HG02840 (cell line): ENCODE results near the gene EXOC3.
"Not testable (repeated sequence)": the region's sequence is repeated elsewhere in the genome, so short reads cannot be mapped to it uniquely, and the experiment has no call there.

Experiments
- ATAC-seq: cut with Tn5 transposase; IDR thresholded peaks from one replicate; pipeline ENCODE4 v1.9.1; 2021; ENCODE audit warnings: mild to moderate bottlenecking, moderate library complexity, moderate number of reproducible peaks; ENCODE audit not compliant: unreplicated experiment, low FRiP score

The EXOC3 gene

GRCh38 chr5:442335-443238 is at the start of gene EXOC3:
TSS of gene EXOC3 (plus strand) at chr5:443176. CDS start at chr5:446206, 3,030 bp downstream.
- peak; percentile 77 for ATAC-seq

GRCh38 chr5:393846-394275 is 49.1 kb upstream of the EXOC3 start:
- no peak for ATAC-seq

GRCh38 chr5:394671-395155 is 48.3 kb upstream of the EXOC3 start:
- ATAC-seq, result no peak

GRCh38 chr5:395156-395920 is 47.6 kb upstream of the EXOC3 start:
- ATAC-seq, result no peak

GRCh38 chr5:395921-396530 is 47.0 kb upstream of the EXOC3 start:
- no peak for ATAC-seq

GRCh38 chr5:396531-396961 is 46.4 kb upstream of the EXOC3 start:
- ATAC-seq, result no peak

- not testable (repeated sequence) for ATAC-seq
Measured at GRCh38 chr5:398141-398474, 44.9 kb upstream of the EXOC3 start.

GRCh38 chr5:398475-399295 is 44.3 kb upstream of the EXOC3 start:
- ATAC-seq, result no peak

GRCh38 chr5:399296-400281 is 43.4 kb upstream of the EXOC3 start:
- ATAC-seq, result peak; percentile 65

GRCh38 chr5:400282-401145 is 42.5 kb upstream of the EXOC3 start:
- no peak for ATAC-seq

GRCh38 chr5:401146-402034 is 41.6 kb upstream of the EXOC3 start:
- ATAC-seq, result no peak

GRCh38 chr5:402219-402614 is 40.8 kb upstream of the EXOC3 start:
- not testable (repeated sequence) for ATAC-seq

GRCh38 chr5:402615-403359 is 40.2 kb upstream of the EXOC3 start:
- ATAC-seq, result no peak

GRCh38 chr5:403995-404394 is 39.0 kb upstream of the EXOC3 start:
- no peak for ATAC-seq

GRCh38 chr5:404666-405241 is 38.2 kb upstream of the EXOC3 start:
- no peak for ATAC-seq

- no peak for ATAC-seq
Measured at GRCh38 chr5:405421-405820, 37.6 kb upstream of the EXOC3 start.
